ENCODE data around the gene CDC20B.

Gene CDC20B

DNA sequence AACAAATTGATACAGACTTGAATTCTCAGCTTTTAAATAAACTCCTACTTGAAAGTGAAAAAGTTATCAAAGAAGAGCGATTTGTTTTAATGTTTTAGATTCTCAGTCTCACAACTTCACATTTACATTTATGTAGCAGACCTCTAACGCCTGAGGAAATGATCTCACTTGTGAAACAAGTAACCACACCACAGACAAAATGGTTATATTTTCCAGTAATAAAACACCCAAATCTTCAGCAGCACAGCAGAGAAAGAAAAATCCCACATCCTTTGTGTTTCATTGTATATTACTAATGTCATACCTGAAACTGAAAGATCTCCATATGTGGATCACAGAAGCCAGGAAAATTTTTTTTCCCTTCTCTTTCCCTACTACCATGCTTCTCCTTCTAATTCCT lies 100.3 kb downstream of the CDC20B start:
- FAIRE-seq = no peak
- TF ChIP-seq, protein P1, sequence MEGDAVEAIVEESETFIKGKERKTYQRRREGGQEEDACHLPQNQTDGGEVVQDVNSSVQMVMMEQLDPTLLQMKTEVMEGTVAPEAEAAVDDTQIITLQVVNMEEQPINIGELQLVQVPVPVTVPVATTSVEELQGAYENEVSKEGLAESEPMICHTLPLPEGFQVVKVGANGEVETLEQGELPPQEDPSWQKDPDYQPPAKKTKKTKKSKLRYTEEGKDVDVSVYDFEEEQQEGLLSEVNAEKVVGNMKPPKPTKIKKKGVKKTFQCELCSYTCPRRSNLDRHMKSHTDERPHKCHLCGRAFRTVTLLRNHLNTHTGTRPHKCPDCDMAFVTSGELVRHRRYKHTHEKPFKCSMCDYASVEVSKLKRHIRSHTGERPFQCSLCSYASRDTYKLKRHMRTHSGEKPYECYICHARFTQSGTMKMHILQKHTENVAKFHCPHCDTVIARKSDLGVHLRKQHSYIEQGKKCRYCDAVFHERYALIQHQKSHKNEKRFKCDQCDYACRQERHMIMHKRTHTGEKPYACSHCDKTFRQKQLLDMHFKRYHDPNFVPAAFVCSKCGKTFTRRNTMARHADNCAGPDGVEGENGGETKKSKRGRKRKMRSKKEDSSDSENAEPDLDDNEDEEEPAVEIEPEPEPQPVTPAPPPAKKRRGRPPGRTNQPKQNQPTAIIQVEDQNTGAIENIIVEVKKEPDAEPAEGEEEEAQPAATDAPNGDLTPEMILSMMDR (IDR thresholded peaks at IDR 0.05; ENCODE audit: insufficient read depth, missing control alignments) = no peak
- DNase-seq (ENCODE audit: insufficient read length, low spot score) = no peak

GRCh38 chr5:55071413-55071812 lies 101.6 kb downstream of the CDC20B start:
- DNase-seq (ENCODE audit: insufficient read length, low spot score) = no peak
- TF ChIP-seq, protein P1 (IDR thresholded peaks at IDR 0.05; ENCODE audit: insufficient read depth, missing control alignments) = no peak
- no peak for FAIRE-seq

DNA sequence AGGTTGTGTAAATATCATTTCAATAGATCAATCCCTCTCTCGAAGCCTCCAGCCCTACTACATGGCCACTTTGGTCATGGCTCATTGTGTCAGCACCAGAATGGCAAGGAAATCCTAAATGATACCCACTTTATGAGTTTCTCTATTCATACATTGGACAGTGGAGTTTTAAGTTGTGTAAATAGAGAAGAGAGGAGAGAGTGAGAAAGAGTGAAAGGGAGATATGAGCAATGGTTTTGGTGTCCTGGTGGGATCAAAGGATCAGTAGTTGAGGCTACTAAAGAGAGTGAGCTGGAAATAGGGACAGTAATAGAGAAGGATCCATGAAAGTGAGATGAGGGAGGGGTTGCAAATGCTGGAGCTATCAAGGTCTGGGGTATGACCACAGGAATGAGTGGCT lies 102.0 kb downstream of the CDC20B start:
- TF ChIP-seq, protein P1 (IDR thresholded peaks at IDR 0.05; ENCODE audit: insufficient read depth, missing control alignments) = no peak
- DNase-seq (ENCODE audit: insufficient read length, low spot score) (no peak), FAIRE-seq (no peak)

GRCh38 chr5:55066277-55066676 lies 106.7 kb downstream of the CDC20B start:
- TF ChIP-seq, protein P1 (IDR thresholded peaks at IDR 0.05; ENCODE audit: insufficient read depth, missing control alignments) = no peak
- FAIRE-seq = no peak

DNA sequence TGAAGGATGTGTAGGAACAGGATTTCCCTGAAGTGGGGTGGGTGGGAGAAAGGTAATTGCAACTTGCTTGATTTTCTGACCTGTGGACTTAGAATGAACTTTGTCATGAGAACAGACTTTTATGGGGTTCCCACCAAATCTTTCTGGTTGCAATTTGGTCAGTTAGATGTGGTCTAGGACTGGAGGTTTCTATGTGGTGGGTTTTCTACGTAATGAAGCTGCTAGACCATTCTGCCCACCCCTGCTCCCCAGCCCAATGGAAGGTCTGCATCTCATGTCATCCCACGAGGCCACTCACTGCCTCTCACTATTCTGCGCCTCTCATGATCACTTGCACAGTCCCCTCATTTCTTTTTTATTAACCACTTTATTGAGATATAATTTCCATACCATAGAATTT lies 108.5 kb downstream of the CDC20B start:
- TF ChIP-seq, protein P1 (IDR thresholded peaks at IDR 0.05; ENCODE audit: insufficient read depth, missing control alignments) = no peak
- DNase-seq (ENCODE audit: insufficient read length, low spot score) (no peak), FAIRE-seq (no peak)

More at GRCh38 chr5:55066277-55066676, 106.7 kb downstream of the CDC20B start:
- no peak for DNase-seq (ENCODE audit: insufficient read length, low spot score)

- TF ChIP-seq, protein P1 (IDR thresholded peaks at IDR 0.05; ENCODE audit: insufficient read depth, missing control alignments) = no peak
- no peak for DNase-seq (ENCODE audit: insufficient read length, low spot score)
- FAIRE-seq = no peak
Observed at GRCh38 chr5:55063899-55064298, 109.1 kb downstream of the CDC20B start.

GRCh38 chr5:55063220-55063863 lies 109.6 kb downstream of the CDC20B start:
- FAIRE-seq (no peak), DNase-seq (ENCODE audit: insufficient read length, low spot score) (no peak)
- TF ChIP-seq, protein P1 (IDR thresholded peaks at IDR 0.05; ENCODE audit: insufficient read depth, missing control alignments) = no peak
